Measurements from ENCODE around the gene C20orf96.

The C20orf96 gene

DNA sequence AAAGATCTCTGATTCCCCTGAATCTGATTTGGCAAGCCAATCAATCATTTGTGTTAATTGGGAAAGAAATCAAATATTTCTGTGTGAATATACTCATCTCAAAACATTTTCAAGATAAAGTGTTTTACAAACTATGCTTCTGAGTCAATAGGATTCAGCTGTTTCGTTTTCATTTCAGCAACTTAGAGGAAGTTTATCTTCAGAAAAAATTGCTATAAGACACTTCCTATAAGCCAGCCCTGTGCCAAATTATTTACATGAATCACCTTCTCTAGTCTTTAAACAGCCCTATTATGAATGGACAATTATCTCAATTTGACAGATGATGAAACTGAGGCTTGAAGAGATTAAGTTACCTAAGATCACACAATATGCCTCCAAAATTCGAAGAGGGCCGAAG lies 52.6 kb downstream of the C20orf96 start:
- H2AFZ ChIP-seq (ENCODE audit: insufficient read depth, low read length, poor library complexity) = no peak overlapping the region
- no peak overlapping the region for H3K4ac ChIP-seq (ENCODE audit: low read depth, low read length)
- no peak overlapping the region for H3K4me2 ChIP-seq (ENCODE audit: low read length)
- H2BK12ac ChIP-seq (ENCODE audit: low read length) = no peak overlapping the region
- no peak overlapping the region for H3K18ac ChIP-seq (ENCODE audit: low read length)
- H3K79me2 ChIP-seq (ENCODE audit: control insufficient read depth, insufficient read depth, low read length, poor library complexity) = no peaks in the 10 kb centered on the region
- H2BK5ac ChIP-seq (ENCODE audit: low read depth, low read length, poor library complexity) = no peak overlapping the region
- no peaks in the 10 kb centered on the region for H3K79me1 ChIP-seq (ENCODE audit: low read length)
- H4K12ac ChIP-seq (ENCODE audit: low read depth, low read length) = no peak overlapping the region
- no peak overlapping the region for H2BK120ac ChIP-seq (ENCODE audit: insufficient read depth, low read length, poor library complexity)
- no peak overlapping the region for H2AK5ac ChIP-seq (ENCODE audit: low read length)
- H3K9ac ChIP-seq (ENCODE audit: low read length) = no peak overlapping the region
- no peak overlapping the region for H3K4me3 ChIP-seq (ENCODE audit: low read depth, low read length)
- no CpG with 5 or more reads among the region's 3 CpGs for WGBS (ENCODE audit: extremely low coverage, insufficient coverage, insufficient read length)
- H4K8ac ChIP-seq (ENCODE audit: low read depth, low read length) = no peak overlapping the region
- H3K4me1 ChIP-seq (ENCODE audit: control insufficient read depth in 1 of 2, insufficient read depth in 2 of 2, low read length in 2 of 2) = no peaks in the 10 kb centered on the region
- peak in 1 of 2 donors; percentile 2 for DNase-seq
- no peak overlapping the region for H3K27ac ChIP-seq (ENCODE audit: low read depth, low read length)
- peaks cover 3% of the 10 kb centered on the region for H3K9me3 ChIP-seq (ENCODE audit: insufficient read depth, low read depth, low read length)
- H3K14ac ChIP-seq (ENCODE audit: low read length) = no peak overlapping the region
- H3K23ac ChIP-seq (ENCODE audit: low read length) = no peak overlapping the region
- no peak overlapping the region for H4K91ac ChIP-seq (ENCODE audit: low read depth, low read length)
- H3K27me3 ChIP-seq (ENCODE audit: insufficient read depth, low read length) = no peaks in the 10 kb centered on the region
- H3K36me3 ChIP-seq (ENCODE audit: control insufficient read depth in 1 of 2, insufficient read depth in 2 of 2, low read length in 2 of 2) = no peaks in the 10 kb centered on the region

GRCh38 chr20:237489-237888 lies 53.1 kb downstream of the C20orf96 start:
- H3K4ac ChIP-seq (ENCODE audit: low read depth, low read length) = no peak overlapping the region
- peak in 1 of 2 donors; percentile 3 for DNase-seq
- H2BK12ac ChIP-seq (ENCODE audit: low read length) = no peak overlapping the region
- no peak overlapping the region for H4K91ac ChIP-seq (ENCODE audit: low read depth, low read length)
- no peak overlapping the region for H2BK5ac ChIP-seq (ENCODE audit: low read depth, low read length, poor library complexity)
- no peak overlapping the region for H3K4me3 ChIP-seq (ENCODE audit: low read depth, low read length)
- H3K27ac ChIP-seq (ENCODE audit: low read depth, low read length) = no peak overlapping the region
- no peak overlapping the region for H4K12ac ChIP-seq (ENCODE audit: low read depth, low read length)
- H3K9ac ChIP-seq (ENCODE audit: low read length) = no peak overlapping the region
- H3K9me3 ChIP-seq (ENCODE audit: insufficient read depth, low read depth, low read length) = peaks cover 4% of the 10 kb centered on the region
- WGBS (ENCODE audit: extremely low coverage, insufficient coverage, insufficient read length) = no CpG with 5 or more reads among the region's 4 CpGs
- H2AFZ ChIP-seq (ENCODE audit: insufficient read depth, low read length, poor library complexity) = no peak overlapping the region
- no peak overlapping the region for H2BK120ac ChIP-seq (ENCODE audit: insufficient read depth, low read length, poor library complexity)
- no peaks in the 10 kb centered on the region for H3K27me3 ChIP-seq (ENCODE audit: insufficient read depth, low read length)
- no peaks in the 10 kb centered on the region for H3K36me3 ChIP-seq (ENCODE audit: control insufficient read depth in 1 of 2, insufficient read depth in 2 of 2, low read length in 2 of 2)
- H3K4me1 ChIP-seq (ENCODE audit: control insufficient read depth in 1 of 2, insufficient read depth in 2 of 2, low read length in 2 of 2) = no peaks in the 10 kb centered on the region
- H3K23ac ChIP-seq (ENCODE audit: low read length) = no peak overlapping the region
- no peak overlapping the region for H4K8ac ChIP-seq (ENCODE audit: low read depth, low read length)
- H3K14ac ChIP-seq (ENCODE audit: low read length) = no peak overlapping the region
- H3K79me1 ChIP-seq (ENCODE audit: low read length) = no peaks in the 10 kb centered on the region
- H2AK5ac ChIP-seq (ENCODE audit: low read length) = no peak overlapping the region
- no peaks in the 10 kb centered on the region for H3K79me2 ChIP-seq (ENCODE audit: control insufficient read depth, insufficient read depth, low read length, poor library complexity)
- H3K18ac ChIP-seq (ENCODE audit: low read length) = no peak overlapping the region
- H3K4me2 ChIP-seq (ENCODE audit: low read length) = no peak overlapping the region

DNA sequence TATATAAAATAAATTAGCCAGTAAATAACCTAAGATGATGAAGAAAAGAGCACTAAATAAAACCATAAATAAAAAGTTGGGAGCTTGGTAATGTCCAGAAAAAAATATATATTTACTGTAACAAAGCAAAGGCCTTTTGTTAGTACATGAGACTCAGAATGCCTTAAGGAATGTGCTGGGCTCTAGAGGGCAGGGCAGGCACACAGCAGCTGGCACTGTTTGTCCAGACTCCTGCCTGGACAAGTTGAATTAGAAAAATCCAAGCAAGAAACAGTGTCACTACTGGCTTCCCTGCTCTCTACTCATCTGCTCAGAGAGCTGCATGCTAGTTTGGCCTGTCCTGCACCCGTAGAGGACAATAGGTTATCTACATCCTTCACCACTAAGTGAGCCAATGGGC lies 54.7 kb downstream of the C20orf96 start:
- H2AFZ ChIP-seq (ENCODE audit: insufficient read depth, low read length, poor library complexity) = no peak overlapping the region
- H3K9me3 ChIP-seq (ENCODE audit: insufficient read depth, low read depth, low read length) = peaks cover 4% of the 10 kb centered on the region
- no peak overlapping the region for H2AK5ac ChIP-seq (ENCODE audit: low read length)
- no CpG with 5 or more reads among the region's 1 CpG for WGBS (ENCODE audit: extremely low coverage, insufficient coverage, insufficient read length)
- H2BK5ac ChIP-seq (ENCODE audit: low read depth, low read length, poor library complexity) = no peak overlapping the region
- H2BK12ac ChIP-seq (ENCODE audit: low read length) = no peak overlapping the region
- H3K4me2 ChIP-seq (ENCODE audit: low read length) = no peak overlapping the region
- no peak overlapping the region for H4K8ac ChIP-seq (ENCODE audit: low read depth, low read length)
- no peak overlapping the region for H3K18ac ChIP-seq (ENCODE audit: low read length)
- no peak overlapping the region for H3K27ac ChIP-seq (ENCODE audit: low read depth, low read length)
- H3K14ac ChIP-seq (ENCODE audit: low read length) = no peak overlapping the region
- no peak overlapping the region for H3K4ac ChIP-seq (ENCODE audit: low read depth, low read length)
- DNase-seq = no peak
- H3K9ac ChIP-seq (ENCODE audit: low read length) = no peak overlapping the region
- no peak overlapping the region for H4K12ac ChIP-seq (ENCODE audit: low read depth, low read length)
- no peak overlapping the region for H3K4me3 ChIP-seq (ENCODE audit: low read depth, low read length)
- H3K79me2 ChIP-seq (ENCODE audit: control insufficient read depth, insufficient read depth, low read length, poor library complexity) = no peaks in the 10 kb centered on the region
- H3K79me1 ChIP-seq (ENCODE audit: low read length) = no peaks in the 10 kb centered on the region
- no peaks in the 10 kb centered on the region for H3K36me3 ChIP-seq (ENCODE audit: control insufficient read depth in 1 of 2, insufficient read depth in 2 of 2, low read length in 2 of 2)
- H2BK120ac ChIP-seq (ENCODE audit: insufficient read depth, low read length, poor library complexity) = no peak overlapping the region
- no peaks in the 10 kb centered on the region for H3K27me3 ChIP-seq (ENCODE audit: insufficient read depth, low read length)
- no peak overlapping the region for H4K91ac ChIP-seq (ENCODE audit: low read depth, low read length)
- no peaks in the 10 kb centered on the region for H3K4me1 ChIP-seq (ENCODE audit: control insufficient read depth in 1 of 2, insufficient read depth in 2 of 2, low read length in 2 of 2)
- H3K23ac ChIP-seq (ENCODE audit: low read length) = no peak overlapping the region

- Histone ChIP-seq H3K79me2 (ENCODE audit: control insufficient read depth, insufficient read depth, low read length, poor library complexity) (no peaks in the 10 kb centered on the region), H3K23ac (ENCODE audit: low read length) (no peak overlapping the region), H3K18ac (ENCODE audit: low read length) (no peak overlapping the region), H3K9me3 (ENCODE audit: insufficient read depth, low read depth, low read length) (peaks cover 2% of the 10 kb centered on the region), H2BK120ac (ENCODE audit: insufficient read depth, low read length, poor library complexity) (no peak overlapping the region), H3K4ac (ENCODE audit: low read depth, low read length) (no peak overlapping the region), H3K4me1 (ENCODE audit: control insufficient read depth in 1 of 2, insufficient read depth in 2 of 2, low read length in 2 of 2) (no peaks in the 10 kb centered on the region), H3K79me1 (ENCODE audit: low read length) (no peaks in the 10 kb centered on the region), H2BK12ac (ENCODE audit: low read length) (no peak overlapping the region), H4K91ac (ENCODE audit: low read depth, low read length) (no peak overlapping the region), H3K36me3 (ENCODE audit: control insufficient read depth in 1 of 2, insufficient read depth in 2 of 2, low read length in 2 of 2) (no peaks in the 10 kb centered on the region), H3K14ac (ENCODE audit: low read length) (no peak overlapping the region), H2BK5ac (ENCODE audit: low read depth, low read length, poor library complexity) (no peak overlapping the region), H3K9ac (ENCODE audit: low read length) (no peak overlapping the region), H3K27me3 (ENCODE audit: insufficient read depth, low read length) (no peaks in the 10 kb centered on the region), H4K8ac (ENCODE audit: low read depth, low read length) (no peak overlapping the region), H2AFZ (ENCODE audit: insufficient read depth, low read length, poor library complexity) (no peak overlapping the region), H2AK5ac (ENCODE audit: low read length) (no peak overlapping the region), H3K27ac (ENCODE audit: low read depth, low read length) (no peak overlapping the region), H3K4me2 (ENCODE audit: low read length) (no peak overlapping the region), H4K12ac (ENCODE audit: low read depth, low read length) (no peak overlapping the region), H3K4me3 (ENCODE audit: low read depth, low read length) (no peak overlapping the region)
- DNase-seq = no peak
- WGBS (ENCODE audit: extremely low coverage, insufficient coverage, insufficient read length) = no CpG with 5 or more reads among the region's 3 CpGs
Observed at GRCh38 chr20:227439-228105, 63.0 kb downstream of the C20orf96 start.

Data from trophoblast cell (in vitro differentiated cells and primary cell).